ENCODE results near the gene SLC7A1.

GRCh38 chr13:29621051-29621800 lies 25.7 kb upstream of the SLC7A1 start:
- TF ChIP-seq POLR2A (IDR thresholded peaks at IDR 0.05; ENCODE audit: low read length) (no peak), GATA1 (IDR thresholded peaks at IDR 0.05; ENCODE audit: low read depth, low read length) (no peak)
